GM18508 (cell line): ENCODE data around the gene UBAP1L.
"Not testable (repeated sequence)": the region's sequence is repeated elsewhere in the genome, so short reads cannot be mapped to it uniquely, and the experiment has no call there.

Experiments used
- ATAC-seq: cut with Tn5 transposase; IDR thresholded peaks from one replicate; pipeline ENCODE4 v1.9.1; 2021; ENCODE audit warnings: moderate number of reproducible peaks; ENCODE audit not compliant: insufficient read depth, unreplicated experiment

The UBAP1L gene

DNA sequence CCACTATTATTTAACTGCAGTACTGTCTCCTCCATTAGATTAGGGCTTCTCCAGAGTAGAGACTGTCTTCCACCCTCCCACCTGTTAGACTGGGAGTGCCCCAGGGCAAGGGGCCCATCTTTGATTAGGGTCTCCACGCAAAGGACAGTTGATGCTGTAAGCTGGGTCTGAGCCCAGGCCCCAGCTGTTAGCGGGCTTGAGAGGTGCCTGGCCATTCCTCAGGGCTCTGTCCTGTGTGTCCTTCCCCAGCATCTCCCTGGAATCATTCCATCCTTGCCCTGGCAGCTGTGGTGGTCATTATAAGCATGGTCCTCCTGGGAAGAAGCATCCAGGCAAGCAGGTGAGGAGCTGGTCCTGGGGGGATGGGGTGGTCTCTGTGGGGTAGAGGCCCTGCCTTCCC lies 63.7 kb downstream of the UBAP1L start:
- no peak for ATAC-seq

DNA sequence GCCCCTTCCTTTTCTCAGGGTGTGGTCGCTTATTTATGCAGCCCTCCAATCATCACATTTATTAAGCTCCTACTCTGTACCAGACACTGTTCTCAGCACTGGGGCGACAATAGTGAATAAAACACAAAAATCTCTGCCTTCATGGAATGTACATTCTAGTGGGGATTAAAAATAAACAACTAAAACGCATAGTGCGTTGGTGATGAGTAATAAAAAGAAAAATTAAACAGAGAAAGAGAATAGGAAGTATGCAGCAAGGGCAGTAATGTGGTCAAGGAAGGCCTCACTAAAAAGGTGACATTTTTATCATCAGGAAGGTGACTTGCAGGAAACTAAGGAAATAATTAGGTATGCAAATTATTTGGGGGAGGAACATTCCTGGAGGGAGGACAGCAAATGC lies 64.7 kb downstream of the UBAP1L start:
- no peak for ATAC-seq

DNA sequence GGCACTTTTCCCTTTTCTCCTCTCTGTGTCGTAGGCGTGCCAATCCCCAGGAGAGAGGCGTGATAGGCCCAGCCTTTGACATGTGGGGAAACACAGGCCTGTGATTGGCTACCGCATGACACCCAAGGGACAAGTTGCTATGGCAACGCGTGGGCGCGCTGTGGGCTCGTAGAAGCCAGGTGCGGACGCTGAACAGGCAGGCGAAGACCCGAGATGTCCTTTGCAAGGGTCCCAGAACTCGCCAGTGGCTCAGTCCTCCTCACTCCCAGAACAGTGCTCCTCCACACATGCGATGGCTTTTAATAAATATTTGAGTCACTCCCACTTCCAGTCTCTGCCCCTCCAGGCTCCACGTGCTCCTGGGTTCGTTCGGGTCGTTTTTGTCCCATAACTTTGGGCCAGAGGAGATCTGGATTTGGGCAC lies 65.6 kb downstream of the UBAP1L start:
- ATAC-seq = peak; percentile 63

DNA sequence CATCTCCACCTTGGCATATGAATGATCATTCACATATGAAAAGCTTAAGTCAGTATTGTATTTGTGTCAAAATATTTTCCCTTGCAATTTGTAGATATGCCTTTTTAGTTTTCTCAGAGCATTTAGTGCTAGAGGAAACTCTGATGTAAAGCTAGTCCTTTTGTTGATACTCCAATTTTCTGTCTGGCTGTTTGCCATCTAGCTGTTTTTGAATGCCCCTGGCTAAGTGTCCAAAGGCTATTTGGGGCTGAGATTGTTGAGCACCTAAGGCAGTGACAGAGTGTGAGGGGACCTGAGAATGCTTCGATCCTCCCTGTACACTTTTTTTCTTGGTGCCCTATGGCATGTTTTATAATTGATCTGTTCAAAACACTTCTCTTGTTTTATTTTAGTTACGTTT lies 66.8 kb downstream of the UBAP1L start:
- ATAC-seq = no peak

DNA sequence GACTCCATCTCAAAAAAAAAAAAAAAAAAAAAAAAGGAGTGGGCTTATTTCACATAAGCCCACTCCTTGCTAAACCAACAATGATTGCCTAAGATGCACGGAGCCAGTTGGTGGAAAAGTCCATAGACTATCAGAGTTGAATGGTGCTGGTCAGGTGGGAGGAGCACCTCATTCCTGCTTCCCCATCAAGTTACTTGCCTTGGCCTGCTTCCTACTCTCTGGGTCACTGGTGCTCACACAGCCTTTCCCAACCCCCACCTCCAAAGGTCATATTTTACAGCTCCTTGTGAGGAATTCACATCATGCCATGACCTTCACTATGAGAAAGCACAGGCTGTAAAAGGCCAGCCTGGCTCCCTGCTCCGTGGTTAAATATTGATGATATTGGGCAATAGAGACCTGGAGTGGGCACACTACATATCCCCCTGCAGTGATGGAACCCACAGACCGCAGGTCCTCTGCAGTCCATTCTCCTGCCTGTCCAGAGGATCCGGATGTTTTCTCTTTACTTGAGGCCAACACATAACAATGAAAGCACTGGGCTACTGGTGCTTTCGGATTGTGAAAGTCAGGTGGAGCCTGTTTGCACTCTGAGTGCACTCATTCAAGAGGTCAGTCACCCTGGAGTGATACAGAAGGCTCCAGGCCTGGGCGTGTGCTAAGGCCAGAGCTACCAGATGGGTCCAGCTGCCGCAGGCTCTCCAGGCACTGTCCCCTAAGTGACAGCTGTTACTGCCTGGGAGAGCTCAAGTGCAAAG lies 70.1 kb downstream of the UBAP1L start, which contains the start of gene SLC51B:
TSS of gene SLC51B (plus strand) at position 664 of the 758 bp plus-strand sequence. CDS start 4,618 bp downstream, outside the sequence.
- no peak for ATAC-seq

DNA sequence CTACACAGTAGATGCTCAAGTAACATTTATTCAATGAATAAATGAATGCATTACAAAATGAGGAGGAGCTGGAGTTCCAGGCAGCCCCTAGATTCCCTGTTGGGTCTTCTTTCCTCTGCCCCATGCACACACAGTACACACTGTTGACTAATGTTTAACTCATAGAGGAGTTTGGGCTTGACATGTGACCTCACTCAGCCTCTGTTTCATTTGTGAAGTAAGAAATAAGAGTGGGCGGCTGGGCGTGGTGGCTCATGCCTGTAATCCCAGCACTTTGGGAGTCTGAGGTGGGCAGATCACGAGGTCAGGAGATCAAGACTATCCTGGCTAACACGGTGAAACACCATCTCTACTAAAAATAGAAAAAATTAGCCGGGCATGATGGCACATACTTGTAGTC lies 70.8 kb downstream of the UBAP1L start:
- not testable (repeated sequence) for ATAC-seq

DNA sequence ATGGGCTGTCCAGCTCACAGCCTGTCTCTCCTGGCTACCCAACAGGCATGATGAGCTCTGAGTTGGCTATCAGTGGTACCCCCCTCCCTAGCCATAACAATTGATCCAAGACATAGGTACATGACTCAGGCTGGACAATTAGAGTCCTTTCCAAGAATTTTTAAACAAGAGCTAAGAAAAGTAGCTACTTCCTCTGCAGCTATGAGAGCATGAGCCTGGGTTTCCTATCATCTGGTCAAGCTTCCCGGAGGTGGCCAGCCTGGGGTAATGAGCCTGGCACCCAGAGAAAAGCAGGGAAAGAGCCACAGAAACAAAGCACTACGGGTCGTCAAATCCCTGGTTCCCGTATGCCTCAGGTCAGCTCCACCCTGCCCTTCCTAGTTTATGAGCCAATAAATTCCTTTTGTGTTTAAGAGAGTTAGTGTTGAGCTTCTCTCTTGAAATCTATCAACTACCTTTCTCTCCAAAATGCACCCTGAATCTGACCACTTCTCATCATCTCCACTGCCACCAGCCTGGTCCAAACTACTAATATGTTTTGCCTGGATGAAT lies 72.1 kb downstream of the UBAP1L start:
- no peak for ATAC-seq
